HG03457 (cell line): ENCODE data around the gene ZFR.
"Not testable (repeated sequence)": the region's sequence is repeated elsewhere in the genome, so short reads cannot be mapped to it uniquely, and the experiment has no call there.

Experiments
- ATAC-seq: cut with Tn5 transposase; IDR thresholded peaks from one replicate; pipeline ENCODE4 v1.9.1; 2021; ENCODE audit warnings: moderate number of reproducible peaks; ENCODE audit not compliant: unreplicated experiment

Gene ZFR

DNA sequence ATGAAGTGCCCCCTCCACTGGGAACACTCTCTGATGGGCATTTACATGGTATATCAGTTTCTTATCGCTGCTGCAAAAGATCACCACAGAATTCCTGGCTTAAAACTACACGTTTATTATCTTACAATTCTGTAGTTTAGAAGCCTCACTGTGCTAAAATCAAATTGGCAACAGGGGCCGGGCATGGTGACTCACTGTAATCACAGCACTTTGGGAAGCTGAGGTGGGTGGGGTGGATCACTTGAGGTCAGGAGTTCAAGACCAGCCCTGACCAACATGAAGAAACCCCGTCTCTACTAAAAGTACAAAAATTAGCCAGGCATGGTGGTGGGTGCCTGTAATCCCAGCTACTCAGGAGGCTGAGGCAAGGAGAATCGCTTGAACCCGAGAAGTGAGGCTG lies 7.8 kb upstream of the ZFR start:
- not testable (repeated sequence) for ATAC-seq

DNA sequence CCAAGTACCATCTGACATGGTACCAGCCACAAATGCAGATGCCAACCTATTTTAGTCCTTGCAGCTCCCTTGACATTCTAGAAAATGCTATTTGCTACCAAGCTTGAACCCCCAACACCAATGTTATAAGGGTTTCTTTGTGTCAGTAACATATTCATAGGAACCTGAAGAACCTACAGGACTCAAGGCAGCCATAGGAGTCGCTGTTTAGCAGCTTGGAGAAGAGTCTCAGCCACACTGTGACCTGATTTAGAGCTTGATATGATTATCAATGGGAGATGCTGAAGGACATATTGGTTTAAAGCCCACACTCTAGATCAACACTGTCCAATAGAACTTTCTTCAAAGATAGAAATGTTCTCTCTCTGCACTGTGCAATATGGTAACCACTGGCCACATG lies 6.4 kb upstream of the ZFR start:
- ATAC-seq: no peak

DNA sequence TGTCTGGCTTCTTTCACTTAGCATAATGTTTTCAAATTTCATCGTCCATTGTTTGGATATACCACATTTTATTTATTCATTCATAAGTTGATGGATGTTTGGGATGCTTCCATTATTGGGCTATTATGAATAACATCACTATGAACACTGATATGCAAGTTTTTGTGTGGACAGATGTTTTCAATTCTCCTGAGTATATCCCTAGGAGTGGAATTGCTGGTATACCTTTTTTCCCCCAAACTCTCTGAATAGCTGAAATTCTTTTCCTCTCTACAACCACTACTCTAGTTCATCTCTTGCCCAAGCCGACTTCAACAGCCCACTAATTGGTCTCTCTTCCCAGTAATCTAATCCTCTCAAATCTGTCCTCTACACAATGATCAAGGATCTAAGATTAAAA lies 4.7 kb upstream of the ZFR start:
- ATAC-seq: no peak

DNA sequence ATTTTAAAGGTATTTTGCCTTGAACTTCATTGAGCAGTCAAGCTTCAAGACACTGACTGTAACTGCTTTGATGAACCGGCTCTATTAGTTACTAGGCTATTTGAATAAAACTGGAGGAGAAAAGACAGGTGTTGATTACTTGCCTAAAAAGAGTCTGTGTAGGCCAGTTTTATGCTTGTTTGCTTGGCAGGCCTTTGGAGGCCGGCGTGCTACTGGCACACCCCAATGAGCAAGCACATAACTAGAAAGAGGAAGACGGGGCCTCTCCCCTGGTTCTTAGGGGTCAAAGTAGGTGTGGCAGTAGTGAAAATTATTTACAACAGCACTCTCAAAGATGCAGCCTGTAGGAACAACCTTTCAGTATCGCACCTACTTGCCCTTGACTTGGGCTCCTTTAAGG lies 2.1 kb upstream of the ZFR start:
- no peak for ATAC-seq

DNA sequence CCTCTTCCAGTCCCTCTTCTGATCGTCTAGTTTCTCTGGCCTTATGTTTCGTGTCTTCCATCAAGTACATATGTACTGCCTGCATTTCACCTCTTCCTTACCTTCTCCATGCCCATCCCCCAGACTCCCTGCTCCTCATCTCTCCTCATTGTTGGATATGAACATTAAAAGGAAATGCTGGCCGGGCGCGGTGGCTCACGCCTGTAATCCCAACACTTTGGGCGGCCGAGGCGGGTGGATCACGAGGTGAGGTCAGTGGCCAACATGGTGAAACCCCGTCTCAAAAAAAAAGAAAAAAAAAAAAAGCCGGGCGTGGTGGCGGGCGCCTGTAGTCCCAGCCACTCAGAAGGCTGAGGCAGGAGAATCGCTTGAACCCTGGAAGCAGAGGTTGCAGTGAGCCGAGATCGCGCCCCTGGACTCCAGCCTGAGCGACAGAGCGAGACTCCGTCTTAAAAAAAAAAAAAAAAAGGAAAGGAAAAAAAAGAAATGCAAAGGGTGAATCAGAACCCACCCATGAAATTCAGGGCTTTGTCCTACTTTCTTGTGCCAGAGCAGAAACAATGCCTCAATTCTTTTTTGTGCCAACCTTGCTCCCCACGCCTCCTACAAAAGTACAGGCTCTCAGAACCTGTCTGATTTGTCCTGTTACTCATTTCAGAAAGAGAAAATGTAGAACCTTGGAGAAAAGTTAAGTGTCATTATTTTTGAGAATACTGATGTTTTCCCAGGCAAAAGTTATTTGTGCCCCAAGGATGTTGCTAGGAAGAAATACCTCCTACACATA lies 1.5 kb upstream of the ZFR start:
- no peak for ATAC-seq

DNA sequence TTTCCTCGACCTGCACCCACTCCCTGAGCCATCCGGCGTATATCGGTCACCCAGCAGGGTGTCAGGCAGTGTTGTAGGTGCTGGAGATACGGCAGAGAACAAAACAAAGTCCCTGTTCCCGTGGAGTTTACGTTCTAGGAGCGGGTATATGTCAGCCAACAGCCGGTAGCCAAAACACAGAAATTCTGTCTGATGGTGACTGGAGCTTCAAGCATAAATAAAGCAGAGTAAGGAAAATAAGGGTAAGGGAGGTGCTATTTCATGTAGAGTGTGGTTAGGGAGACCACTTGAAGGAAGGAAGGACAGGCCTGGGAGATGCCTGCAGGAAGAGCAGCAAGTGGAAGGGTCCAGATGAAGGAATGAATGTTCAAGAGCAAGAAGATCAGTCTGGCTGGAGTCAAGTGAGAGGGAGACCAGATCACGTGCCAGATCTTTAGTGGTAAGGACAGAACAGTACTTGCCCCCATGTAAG lies 783 bp upstream of the ZFR start:
- no peak for ATAC-seq

DNA sequence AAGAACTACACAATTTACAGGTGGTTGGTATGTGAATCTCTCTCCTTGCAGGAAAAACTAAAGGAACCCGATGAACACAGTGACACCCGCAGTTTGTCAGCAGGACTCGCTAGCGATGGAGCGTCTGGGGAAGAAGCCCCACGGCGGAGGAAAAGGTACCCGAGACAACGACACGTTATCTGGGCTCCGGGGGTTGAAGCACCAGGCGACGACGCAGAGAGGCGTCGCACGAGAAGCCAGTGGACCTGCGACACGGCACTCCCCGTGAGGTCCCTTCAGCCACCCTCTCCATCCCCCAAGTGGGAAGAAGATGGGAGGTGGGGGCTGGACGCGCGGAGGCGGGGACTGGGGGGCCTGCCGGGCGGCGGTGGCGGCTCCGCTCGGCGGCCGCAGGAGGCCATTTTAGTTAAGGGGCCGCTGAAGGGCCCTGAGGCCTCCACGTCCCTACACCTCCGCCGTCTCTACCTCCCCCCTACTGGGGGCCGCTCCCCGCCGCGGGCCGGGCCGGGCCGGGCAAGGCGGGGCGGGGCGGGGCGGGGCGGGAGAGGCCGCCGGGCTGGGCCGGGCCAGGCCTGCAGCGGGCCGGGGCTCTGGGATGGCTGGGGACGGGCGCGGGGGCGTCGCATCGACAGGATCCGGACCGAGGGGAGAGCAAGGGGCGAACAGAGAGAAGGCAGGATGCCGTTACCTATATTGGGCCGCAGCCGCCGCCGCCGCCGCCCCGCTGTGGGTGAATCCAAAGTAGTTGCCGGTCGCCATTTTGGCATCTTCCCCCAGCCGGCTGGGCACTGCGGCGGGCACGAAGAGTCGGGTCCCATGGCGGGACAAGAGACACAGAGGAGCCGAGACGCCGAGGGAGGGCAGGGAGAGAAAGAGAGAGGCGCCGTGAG lies 754 bp downstream of the ZFR start:
- ATAC-seq: peak; percentile 30

DNA sequence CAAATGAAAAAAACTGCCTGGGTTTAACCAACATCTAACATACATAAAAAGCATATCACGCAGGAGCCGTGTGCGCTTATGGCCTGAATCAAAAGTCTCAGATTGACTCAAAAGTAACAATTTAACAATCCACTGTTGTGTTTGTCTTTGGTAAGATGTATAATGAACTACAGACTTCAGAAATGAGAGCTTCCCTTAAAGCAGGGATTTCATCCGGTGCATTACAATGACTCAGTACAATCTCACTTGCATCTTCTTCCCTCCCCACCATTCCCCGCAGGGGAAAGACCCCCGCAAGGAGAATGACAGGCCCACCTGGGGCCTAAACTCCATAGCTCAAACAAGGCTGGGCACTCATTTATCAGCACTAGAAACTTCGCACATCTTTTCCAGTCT lies 1.4 kb downstream of the ZFR start:
- ATAC-seq: peak; percentile 37

DNA sequence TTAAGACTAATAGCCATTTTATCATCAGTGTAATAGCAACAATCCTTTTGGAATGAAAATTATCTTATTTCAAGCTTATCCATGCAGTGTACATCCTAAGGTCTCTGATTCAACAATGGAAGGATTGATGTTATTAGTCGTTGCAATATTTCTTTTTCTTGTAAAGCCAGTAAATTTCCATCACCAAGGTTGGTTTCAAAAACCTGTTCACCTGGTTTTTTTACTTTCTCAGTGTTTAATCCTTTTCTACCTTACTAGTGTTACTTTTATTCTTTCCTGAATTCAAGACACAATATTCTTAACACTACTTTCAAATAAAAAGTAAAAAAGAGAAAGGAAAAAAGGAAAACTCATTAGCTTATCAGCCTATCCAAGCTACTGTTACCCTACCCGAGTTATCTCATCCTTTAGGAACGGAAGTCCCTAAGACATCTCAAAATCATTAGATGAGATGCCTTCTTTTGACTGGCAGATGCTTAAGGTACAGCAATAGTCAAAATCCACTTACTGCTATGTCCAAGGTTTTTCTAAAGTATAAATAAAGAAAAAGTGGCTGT lies 5.4 kb downstream of the ZFR start:
- ATAC-seq: no peak

DNA sequence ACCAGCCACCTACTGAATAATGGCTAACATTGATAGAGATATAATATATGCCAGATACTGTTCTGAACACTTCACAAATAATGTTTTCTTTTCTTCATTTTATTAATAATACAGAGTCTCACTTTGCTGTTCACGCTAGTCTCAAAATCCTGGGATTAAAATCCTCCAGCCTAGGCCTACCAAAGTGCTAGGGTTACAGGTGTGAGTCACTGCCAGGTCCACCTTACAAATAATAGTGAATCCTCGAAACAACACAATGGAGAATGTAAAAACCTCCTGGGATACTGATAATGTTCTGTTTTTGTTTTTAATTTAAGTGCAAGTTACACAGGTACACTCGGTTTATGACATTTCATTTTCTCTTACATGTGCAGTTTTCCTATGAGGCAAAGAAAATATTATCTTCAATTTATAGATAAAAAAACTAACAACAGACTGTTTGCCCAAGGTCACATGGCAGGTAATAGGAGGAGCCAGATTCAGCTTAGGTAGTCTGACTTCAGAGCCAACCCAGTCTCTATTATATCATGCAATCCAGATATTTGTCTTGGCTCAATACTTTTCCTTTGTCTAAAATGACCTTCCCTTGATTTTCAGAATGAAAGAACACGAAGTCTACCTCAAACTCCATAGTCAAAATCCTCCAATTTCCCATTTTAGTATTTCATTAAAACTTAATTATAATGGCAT lies 7.8 kb downstream of the ZFR start:
- no peak for ATAC-seq

DNA sequence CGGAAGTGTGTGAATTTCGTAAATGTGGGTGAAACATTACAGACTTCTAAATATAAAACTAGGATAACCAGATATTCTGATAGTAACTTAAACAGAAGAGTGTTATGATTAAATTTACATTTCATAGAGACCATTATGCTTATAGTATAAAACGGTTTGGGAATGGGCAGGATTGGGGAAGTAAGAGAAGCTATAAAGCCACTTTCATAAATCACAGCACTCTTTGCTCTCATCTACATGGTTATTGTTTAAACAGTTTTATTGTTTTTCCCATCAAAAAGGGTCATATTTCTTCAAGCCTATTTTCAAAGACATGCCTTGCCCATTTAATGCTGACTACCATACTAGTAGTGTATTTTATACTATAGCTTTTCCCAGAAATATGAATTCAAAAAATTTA lies 9.2 kb downstream of the ZFR start:
- ATAC-seq: no peak

DNA sequence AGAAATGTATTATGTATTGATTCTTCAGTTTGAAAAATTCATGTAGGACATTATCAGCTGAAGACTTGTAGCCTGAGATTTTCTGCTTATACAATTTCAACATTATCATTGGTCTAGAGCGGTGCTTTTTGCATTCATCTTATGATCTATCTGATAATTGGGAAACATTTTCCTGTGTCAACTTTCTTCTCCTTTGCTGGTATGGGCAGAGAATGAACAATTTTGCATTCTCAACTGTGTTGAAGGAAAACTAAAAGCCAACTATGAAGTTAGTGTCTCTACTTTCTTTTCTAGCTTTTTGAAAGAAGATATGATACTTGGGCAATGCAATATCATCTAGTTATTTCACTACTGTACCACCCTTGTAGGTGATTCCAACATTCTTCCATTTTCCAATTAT lies 10.3 kb downstream of the ZFR start:
- ATAC-seq: no peak

DNA sequence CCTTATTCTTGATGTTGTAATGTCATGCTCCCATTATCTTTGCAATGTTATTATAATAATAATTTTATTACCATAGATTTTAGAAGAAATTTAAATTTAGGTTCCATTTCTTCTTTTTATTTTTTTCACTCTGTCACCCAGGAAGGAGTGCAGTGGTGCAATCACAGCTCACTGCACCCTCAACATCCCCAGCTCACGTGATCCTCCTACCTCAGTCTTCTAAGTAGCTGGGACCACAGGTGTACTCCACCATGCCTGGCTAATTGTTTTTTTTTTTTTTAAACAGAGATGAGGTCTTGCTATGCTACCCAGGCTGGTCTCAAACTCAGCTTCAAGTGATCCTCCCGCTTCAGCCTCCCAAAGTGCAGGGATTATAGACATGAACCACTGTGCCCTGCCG lies 11.9 kb downstream of the ZFR start:
- no peak for ATAC-seq

DNA sequence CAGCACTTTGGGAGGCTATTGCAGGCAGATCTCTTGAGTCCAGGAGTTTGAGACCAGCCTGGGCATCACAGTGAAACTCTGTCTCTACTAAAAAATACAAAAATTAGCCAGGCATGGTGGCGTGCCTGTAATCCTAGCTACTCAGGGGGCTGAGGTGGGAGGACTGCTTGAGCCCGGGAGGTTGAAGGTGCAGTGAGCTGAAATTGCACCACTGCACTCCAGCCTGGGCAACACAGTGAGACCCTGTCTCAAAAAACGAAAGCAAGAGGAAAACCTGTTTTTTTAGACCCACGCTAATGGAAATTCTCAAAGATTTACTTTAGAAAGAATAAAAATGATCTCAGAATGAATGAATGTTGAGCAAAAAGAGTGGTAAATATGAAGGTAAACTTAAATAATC lies 13.7 kb downstream of the ZFR start:
- not testable (repeated sequence) for ATAC-seq

DNA sequence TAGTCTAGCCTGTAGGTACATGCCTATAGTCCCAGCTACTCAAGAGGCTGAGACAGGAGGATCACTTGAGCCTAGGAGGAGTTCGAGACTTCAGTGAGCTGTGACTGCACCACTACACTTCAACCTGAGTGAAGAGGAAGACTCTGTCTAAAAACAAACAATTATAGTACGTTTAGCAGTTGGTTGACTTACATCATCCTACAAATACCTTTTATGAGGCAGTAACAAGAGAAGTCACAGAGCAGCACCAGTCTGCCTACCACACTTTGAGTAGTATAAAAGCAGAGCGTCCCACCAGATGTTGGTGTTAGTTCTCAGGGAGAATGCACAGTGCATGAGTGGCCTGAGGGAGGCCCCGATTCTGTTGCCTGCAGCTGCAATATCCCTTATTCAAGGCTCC lies 16.1 kb downstream of the ZFR start:
- no peak for ATAC-seq

DNA sequence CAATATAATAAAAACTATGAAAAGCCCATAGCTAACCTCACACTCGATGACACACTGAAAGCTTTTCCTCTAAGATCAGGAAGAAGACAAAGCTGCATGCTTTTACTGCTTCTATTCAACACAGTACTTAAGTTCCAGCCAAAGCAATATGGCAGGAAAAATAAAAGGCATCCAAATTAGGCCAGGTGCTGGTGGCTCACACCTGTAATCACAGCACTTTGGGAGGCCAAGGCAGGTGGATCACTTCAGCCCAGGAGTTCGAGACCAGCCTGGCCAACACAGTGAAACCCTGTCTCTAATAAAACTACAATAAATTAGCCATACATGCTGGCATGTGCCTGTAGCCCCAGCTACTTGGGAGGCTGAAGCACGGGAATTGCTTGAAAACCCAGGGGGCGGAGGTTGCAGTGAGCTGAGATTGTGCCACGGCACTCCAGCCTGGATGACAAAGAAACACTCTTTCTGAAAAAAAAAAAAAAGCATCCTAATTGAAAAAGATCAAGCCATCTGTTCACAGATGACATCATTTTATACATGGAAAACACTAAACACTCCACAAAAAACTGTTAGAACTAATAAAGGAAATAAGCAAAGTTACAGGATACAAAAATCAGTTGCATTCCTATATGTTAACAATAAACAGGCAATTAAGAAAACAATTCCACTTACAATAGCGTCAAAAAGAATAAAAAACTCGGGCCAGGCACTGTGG lies 17.9 kb downstream of the ZFR start:
- ATAC-seq: no peak

DNA sequence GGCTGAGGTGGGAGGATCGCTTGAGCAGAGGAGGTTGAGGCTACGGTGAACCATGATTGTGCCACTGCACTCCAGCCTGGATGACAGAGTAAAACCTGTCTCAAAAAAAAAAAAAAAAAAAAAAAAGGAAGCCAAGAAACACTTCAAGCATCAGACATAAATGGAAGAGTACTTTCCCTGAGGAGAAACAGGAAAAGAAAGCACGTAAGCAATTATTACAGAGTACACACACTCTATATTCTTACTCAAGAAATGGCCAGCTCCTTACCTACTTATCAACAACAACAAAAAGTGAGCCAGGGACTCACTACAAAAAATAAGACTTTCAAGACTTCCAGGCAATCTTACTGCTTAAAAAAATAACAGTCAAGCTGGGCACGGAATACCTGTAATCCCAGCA lies 21.8 kb downstream of the ZFR start:
- ATAC-seq: no peak

DNA sequence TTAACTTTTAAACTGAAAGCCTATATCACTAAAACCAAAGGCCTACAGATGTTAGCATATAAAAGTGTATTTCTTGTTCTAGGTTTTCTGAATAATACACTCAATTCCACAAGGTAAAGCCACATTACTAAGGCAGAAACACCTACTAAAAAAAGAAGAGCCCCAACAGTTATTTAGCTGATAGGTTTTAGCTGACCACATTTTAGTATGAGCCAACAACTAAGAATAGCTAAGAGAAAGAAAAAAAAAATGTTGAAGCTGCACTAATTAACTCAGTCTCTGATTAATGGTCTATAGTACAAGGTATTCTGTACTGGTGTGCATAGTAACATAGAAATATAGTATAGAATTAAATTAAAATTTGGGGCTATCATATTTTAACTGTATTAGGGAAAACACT lies 23.5 kb downstream of the ZFR start:
- ATAC-seq: no peak

DNA sequence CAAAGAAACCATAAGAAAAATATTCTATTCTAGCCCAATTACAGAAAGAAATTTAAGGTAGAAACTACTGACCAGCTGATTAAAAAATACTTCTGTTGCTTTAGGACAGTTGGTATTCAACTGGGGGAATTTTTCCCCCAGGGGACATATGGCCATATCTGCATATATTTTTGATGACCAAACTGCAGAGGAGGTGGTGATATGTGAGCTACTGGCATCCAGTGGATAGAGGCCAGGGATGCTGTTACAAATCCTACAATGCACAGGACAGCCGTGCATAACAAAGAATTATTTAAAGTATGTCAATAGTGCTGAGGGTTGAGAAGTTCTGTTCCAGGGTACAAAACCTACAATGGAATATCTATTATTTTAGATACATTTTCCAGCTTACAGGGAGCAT lies 24.0 kb downstream of the ZFR start:
- ATAC-seq: no peak

DNA sequence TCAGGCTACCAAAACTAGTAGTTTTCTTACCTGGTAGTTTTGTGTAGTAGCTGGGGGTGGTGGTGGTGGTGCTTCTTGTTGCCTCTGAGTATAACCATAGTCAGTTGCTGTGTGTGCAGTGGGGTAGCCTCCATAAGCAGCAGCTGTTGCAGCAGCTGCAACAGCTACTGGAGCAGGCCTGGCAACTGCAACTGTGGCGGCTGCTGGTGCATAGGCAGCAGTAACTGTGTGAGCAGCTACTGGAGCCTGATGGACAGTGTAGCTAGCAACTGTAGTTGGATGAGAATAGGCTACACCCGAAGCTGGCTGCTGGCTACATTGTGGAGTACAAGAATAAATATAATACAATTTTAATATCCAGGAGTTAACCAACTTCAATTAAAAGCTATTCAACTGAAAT lies 24.7 kb downstream of the ZFR start:
- ATAC-seq: no peak
